ENCODE measurements around the gene CDH7.

CDH7 gene

GRCh38 chr18:65768120-65768778 is 17.4 kb downstream of the CDH7 start:
- in situ Hi-C loops (cut with HindIII; ENCODE audit: low sequenced_read_pairs): no loop called here

- in situ Hi-C loops (cut with HindIII; ENCODE audit: low sequenced_read_pairs): no loop called here
Observed at GRCh38 chr18:65769652-65770051, 18.8 kb downstream of the CDH7 start.

GRCh38 chr18:65786474-65786873 is 35.7 kb downstream of the CDH7 start:
- in situ Hi-C loops (cut with HindIII; ENCODE audit: low sequenced_read_pairs): no loop called here

GRCh38 chr18:65788373-65788772 is 37.6 kb downstream of the CDH7 start:
- in situ Hi-C loops (cut with HindIII; ENCODE audit: low sequenced_read_pairs): no loop called here

- in situ Hi-C loops (cut with HindIII; ENCODE audit: low sequenced_read_pairs): no loop called here
Observed at GRCh38 chr18:65790604-65791003, 39.8 kb downstream of the CDH7 start.

- in situ Hi-C loops (cut with HindIII; ENCODE audit: low sequenced_read_pairs): no loop called here
Observed at GRCh38 chr18:65791719-65792118, 40.9 kb downstream of the CDH7 start.

GRCh38 chr18:65792456-65793074 is 41.8 kb downstream of the CDH7 start:
- in situ Hi-C loops (cut with HindIII; ENCODE audit: low sequenced_read_pairs): no loop called here

- in situ Hi-C loops (cut with HindIII; ENCODE audit: low sequenced_read_pairs): no loop called here
Observed at GRCh38 chr18:65808759-65809158, 57.9 kb downstream of the CDH7 start.

- in situ Hi-C loops (cut with HindIII; ENCODE audit: low sequenced_read_pairs): no loop called here
Observed at GRCh38 chr18:65811307-65811706, 60.5 kb downstream of the CDH7 start.

GRCh38 chr18:65815506-65815905 is 64.7 kb downstream of the CDH7 start:
- in situ Hi-C loops (cut with HindIII; ENCODE audit: low sequenced_read_pairs): no loop called here

GRCh38 chr18:65817178-65817577 is 66.4 kb downstream of the CDH7 start:
- in situ Hi-C loops (cut with HindIII; ENCODE audit: low sequenced_read_pairs): no loop called here

GRCh38 chr18:65821911-65822310 is 71.1 kb downstream of the CDH7 start:
- in situ Hi-C loops (cut with HindIII; ENCODE audit: low sequenced_read_pairs): no loop called here

- in situ Hi-C loops (cut with HindIII; ENCODE audit: low sequenced_read_pairs): no loop called here
Observed at GRCh38 chr18:65822826-65823225, 72.0 kb downstream of the CDH7 start.

GRCh38 chr18:65827444-65827843 is 76.6 kb downstream of the CDH7 start:
- in situ Hi-C loops (cut with HindIII; ENCODE audit: low sequenced_read_pairs): no loop called here

- in situ Hi-C loops (cut with HindIII; ENCODE audit: low sequenced_read_pairs): no loop called here
Observed at GRCh38 chr18:65835881-65836280, 85.1 kb downstream of the CDH7 start.

GRCh38 chr18:65846107-65846506 is 95.3 kb downstream of the CDH7 start:
- in situ Hi-C loops (cut with HindIII; ENCODE audit: low sequenced_read_pairs): no loop called here

- in situ Hi-C loops (cut with HindIII; ENCODE audit: low sequenced_read_pairs): no loop called here
Observed at GRCh38 chr18:65852273-65852672, 101.5 kb downstream of the CDH7 start.

GRCh38 chr18:65859075-65859474 is 108.3 kb downstream of the CDH7 start:
- in situ Hi-C loops (cut with HindIII; ENCODE audit: low sequenced_read_pairs): no loop called here

GRCh38 chr18:65869527-65869926 is 118.7 kb downstream of the CDH7 start:
- in situ Hi-C loops (cut with HindIII; ENCODE audit: low sequenced_read_pairs): no loop called here

- in situ Hi-C loops (cut with HindIII; ENCODE audit: low sequenced_read_pairs): no loop called here
Observed at GRCh38 chr18:65876310-65876709, 125.5 kb downstream of the CDH7 start.

- in situ Hi-C loops (cut with HindIII; ENCODE audit: low sequenced_read_pairs): no loop called here
Observed at GRCh38 chr18:65897292-65897691, 146.5 kb downstream of the CDH7 start.

GRCh38 chr18:65901522-65901921 is 150.7 kb downstream of the CDH7 start:
- in situ Hi-C loops (cut with HindIII; ENCODE audit: low sequenced_read_pairs): no loop called here

- in situ Hi-C loops (cut with HindIII; ENCODE audit: low sequenced_read_pairs): no loop called here
Observed at GRCh38 chr18:65906621-65907034, 155.8 kb downstream of the CDH7 start.

Data from endothelial cell of hepatic sinusoid (primary cell).